Muscle of leg (tissue), 11 donors: ENCODE results near the gene TBC1D24. TPM values are rescaled to one million over a fixed set of nuclear protein-coding genes. Genes with fewer than 3 reads are reported as not detected.
A peak's percentile ranks its signal among the peaks of the same experiment; 100 is the strongest.
"Not testable (repeated sequence)": the region's sequence is repeated elsewhere in the genome, so short reads cannot be mapped to it uniquely, and the experiment has no call there.

Source experiments
- DNase-seq: peaks from one replicate; pipeline ENCODE4 v3.0.0; 2013
- H3K27ac ChIP-seq: one replicate; pipeline ENCODE4 v1.5.1; 2013; ENCODE audit warnings: mild to moderate bottlenecking, low read length, control low read depth
- H3K27me3 ChIP-seq: one replicate; pipeline ENCODE4 v1.6.1; 2013; ENCODE audit warnings: low read length; ENCODE audit not compliant: control insufficient read depth, insufficient read depth
- H3K36me3 ChIP-seq: one replicate; pipeline ENCODE4 v1.6.1; 2013; ENCODE audit warnings: low read length; ENCODE audit not compliant: control insufficient read depth, insufficient read depth
- H3K4me1 ChIP-seq: one replicate; pipeline ENCODE4 v1.6.1; 2013; ENCODE audit warnings: low read length; ENCODE audit not compliant: control insufficient read depth, insufficient read depth
- H3K4me3 ChIP-seq: one replicate; pipeline ENCODE4 v1.5.1; 2013; ENCODE audit warnings: low read length, control low read depth
- H3K9me3 ChIP-seq: replicated peaks from 2 replicates; pipeline ENCODE4 v1.6.1; 2013; ENCODE audit warnings: low read depth, low read length; ENCODE audit not compliant: control insufficient read depth
- WGBS: methylation state at CpG from one replicate; pipeline ENCODE4 v1.1.5; 2013; ENCODE audit warnings: missing lambda C conversion rate; ENCODE audit not compliant: insufficient coverage; 5-methylcytosine and 5-hydroxymethylcytosine counted together
- polyA plus RNA-seq, 8 donors: library from polyadenylated mRNA; unstranded; fragments of 120-200 nt; gene quantifications; one replicate each; pipeline versions ENCODE4 v1.2.1 to v1.2.3, GENCODE V29; 2013; ENCODE audit warnings: inconsistent platforms in 1 of 8, low replicate concordance in 1 of 8; ENCODE audit not compliant: insufficient read length in 8 of 8, insufficient read depth in 1 of 8
- total RNA-seq: library from RNA; stranded (reverse); fragments of 120-200 nt; gene quantifications from one replicate; pipeline ENCODE4 v1.2.4, GENCODE V29; 2013

The TBC1D24 gene
- total and polyA plus RNA-seq, 9 donors: 13.7 to 23.0 (median 19.1) TPM

DNA sequence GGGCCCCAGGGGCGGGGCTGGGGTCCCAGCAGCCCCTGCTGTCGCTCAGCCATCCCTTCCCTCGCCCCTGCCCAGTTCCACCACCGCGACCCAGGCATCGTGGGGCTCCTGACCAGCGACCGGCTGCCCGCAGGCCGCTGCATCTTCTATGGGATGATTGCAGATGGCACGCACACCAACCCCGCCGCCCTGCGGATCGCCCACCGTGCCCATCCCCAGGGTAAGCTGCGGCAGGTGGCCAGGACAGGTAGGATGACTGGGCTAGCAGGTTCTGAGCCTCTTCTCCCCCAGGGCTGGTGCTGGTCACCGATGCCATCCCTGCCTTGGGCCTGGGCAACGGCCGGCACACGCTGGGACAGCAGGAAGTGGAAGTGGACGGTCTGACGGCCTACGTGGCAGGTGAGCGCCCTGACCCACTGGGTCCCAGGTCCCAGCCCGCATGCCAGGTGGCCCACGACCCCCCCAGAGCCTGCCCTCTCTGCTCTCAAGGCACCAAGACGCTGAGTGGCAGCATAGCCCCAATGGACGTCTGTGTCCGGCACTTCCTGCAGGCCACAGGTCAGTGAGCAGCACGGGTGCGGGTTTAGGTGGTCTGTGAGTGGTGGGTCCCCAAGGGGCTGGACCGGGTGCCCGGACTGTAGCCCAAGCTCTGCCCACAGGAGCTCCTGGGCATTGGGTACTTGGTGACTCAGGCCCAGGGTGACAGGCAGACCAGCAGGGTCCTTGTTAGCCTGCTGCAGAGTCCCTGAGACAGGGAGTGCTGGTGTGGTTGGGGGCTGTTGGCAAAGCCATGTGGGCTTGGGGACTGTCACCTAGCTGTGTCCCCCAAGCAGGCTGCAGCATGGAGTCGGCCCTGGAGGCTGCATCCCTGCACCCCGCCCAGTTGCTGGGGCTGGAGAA, 53.5 kb downstream of the TBC1D24 start:
- no peaks in the 10 kb centered on the region for H3K9me3 ChIP-seq
- H3K36me3 ChIP-seq: peaks cover 57% of the 10 kb centered on the region
- H3K4me3 ChIP-seq: no peak overlapping the region
- no peaks in the 10 kb centered on the region for H3K27me3 ChIP-seq
- WGBS: 93% methylated on average over 36 of the region's 36 CpGs
- no peak for DNase-seq
- peaks cover 19% of the 10 kb centered on the region for H3K4me1 ChIP-seq
- H3K27ac ChIP-seq: no peak overlapping the region

DNA sequence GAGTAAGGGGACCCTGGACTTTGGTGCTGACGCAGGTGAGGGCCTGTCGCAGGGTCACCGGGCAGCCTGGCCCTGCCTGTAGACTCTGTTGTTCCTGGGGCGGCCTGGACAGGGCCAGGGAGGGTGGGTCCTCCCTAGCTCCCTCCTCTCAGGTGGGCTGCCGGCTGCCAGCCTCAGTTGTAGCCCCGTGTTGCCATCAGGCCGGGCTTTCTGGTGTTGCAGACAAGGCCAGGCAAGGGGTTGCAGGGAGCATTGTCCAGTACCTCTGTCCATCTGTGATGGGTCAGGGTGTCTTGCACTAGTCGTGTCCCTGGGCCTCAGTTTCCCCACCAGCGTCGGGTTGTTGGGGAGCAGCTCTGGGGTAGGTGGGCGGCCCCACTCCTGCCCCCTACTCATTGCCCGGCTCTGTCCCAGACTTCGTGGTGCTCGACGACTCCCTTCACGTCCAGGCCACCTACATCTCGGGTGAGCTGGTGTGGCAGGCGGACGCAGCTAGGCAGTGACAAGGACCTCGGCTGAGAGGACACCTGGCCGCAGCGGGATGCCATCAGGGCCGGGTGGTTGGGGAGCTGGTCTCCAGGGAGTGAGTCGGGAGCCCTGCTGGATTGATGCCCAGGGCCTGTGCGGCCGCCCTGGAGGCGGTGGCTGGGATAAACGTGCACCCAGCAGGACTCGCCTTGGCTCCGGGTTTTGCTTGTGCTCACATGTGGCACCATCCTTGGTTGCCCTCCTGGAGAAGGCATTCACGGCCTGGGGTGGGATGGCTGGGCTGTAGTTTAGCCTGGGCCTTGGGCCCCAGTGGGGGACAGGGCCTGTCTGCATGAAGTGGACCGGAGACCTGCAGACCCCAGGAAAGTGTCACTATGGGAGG, 54.4 kb downstream of the TBC1D24 start:
- WGBS: 83% methylated on average over 29 of the region's 32 CpGs
- H3K36me3 ChIP-seq: peaks cover 48% of the 10 kb centered on the region
- H3K4me3 ChIP-seq: no peak overlapping the region
- H3K27ac ChIP-seq: no peak overlapping the region
- H3K9me3 ChIP-seq: no peaks in the 10 kb centered on the region
- H3K4me1 ChIP-seq: peaks cover 19% of the 10 kb centered on the region
- DNase-seq: no peak
- no peaks in the 10 kb centered on the region for H3K27me3 ChIP-seq

DNA sequence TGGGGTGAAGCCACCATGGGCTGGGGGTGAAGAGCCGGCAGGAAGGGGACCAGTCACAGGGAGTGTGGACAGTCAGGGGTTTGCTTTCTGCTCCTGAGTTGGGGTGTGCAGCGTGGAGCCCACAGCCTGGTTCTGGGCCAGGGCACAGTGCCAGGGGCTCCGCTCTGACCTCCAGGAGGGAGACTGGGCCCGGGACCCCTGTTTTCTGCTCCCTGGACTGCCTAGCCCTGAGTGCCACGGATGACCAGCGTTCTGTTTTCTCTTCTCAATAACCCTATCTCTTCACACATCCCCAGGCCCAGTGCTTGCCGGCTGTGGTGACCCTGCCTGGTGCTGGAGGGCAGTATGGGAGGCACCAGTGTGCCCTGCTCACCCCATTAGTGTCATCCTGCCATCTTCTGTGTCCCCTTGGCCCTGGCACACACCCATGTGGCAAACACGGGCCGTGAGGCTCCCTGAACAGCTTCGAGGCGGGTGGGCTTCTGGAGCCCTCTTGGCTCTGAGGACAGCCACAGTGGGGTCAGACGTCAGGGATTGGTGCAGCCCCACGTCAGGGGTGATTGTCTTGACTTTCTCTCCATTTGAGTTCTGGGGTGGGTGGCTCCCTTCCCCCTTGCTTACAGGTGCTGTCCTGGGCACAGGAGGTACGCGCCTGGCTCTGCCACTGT, 55.2 kb downstream of the TBC1D24 start:
- no peak for DNase-seq
- H3K27ac ChIP-seq: no peak overlapping the region
- H3K27me3 ChIP-seq: no peaks in the 10 kb centered on the region
- peaks cover 19% of the 10 kb centered on the region for H3K4me1 ChIP-seq
- no peaks in the 10 kb centered on the region for H3K9me3 ChIP-seq
- no peak overlapping the region for H3K4me3 ChIP-seq
- peaks cover 40% of the 10 kb centered on the region for H3K36me3 ChIP-seq
- 83% methylated on average over 13 of the region's 15 CpGs for WGBS

DNA sequence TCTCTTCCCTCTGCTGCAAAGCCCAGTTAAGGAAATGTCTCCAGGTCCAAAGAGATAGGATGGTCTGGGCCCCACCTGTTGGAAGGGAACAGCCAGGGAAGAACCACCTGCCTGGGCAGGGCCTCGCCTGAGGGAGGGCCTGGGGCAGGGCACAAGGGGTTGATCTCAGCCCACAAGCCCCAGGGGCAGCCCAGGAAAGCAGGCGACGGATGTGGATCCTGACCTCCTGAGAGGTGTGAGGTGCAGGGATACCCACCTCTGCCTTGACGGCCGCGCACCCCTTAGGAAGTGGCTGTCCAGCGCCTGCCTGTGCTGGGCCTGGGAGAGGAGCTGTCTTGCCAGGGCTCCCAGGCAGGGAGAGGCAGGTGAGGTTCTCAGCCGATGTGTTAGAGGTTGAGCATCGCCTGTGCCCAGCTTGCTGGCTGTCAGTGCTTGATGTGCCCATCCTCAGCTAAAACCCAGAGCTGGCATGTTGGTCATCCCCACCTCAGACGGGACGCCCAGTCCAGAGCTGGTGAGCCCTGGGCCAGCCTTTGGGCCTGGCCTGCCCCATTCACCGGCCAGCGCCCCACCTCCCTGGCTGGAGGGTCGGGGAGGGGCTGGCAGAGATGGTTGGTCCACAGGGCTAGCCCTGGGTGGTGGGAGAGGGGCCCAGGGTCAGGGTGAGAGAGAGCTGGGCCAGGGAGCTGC, 55.8 kb downstream of the TBC1D24 start:
- no peaks in the 10 kb centered on the region for H3K9me3 ChIP-seq
- no peak overlapping the region for H3K4me3 ChIP-seq
- H3K36me3 ChIP-seq: peaks cover 39% of the 10 kb centered on the region
- DNase-seq: peak; percentile 28
- H3K27ac ChIP-seq: peak overlapping the region; percentile 90
- 84% methylated on average over 13 of the region's 14 CpGs for WGBS
- H3K27me3 ChIP-seq: no peaks in the 10 kb centered on the region
- peaks cover 22% of the 10 kb centered on the region for H3K4me1 ChIP-seq

DNA sequence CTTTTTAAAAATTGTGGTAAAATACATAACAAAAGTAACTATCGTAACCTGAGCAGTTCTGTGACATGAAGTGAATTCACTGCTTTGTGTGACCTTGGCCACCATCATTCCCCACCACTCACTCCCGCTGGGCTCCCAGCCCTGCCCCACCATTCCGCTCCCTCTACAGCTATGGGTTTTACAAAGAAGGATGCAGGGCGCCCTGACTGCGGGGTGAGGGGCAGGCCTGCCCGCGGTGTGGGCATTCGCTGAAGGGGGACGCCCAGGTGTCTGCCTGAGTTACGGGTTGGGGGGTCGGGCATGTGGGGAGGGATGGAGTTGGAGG, 56.4 kb downstream of the TBC1D24 start, which contains the start of gene CEMP1:
TSS of gene CEMP1 (minus strand) at position 38 of the 325 bp plus-strand sequence. CDS start 335 bp downstream, outside the sequence.
- H3K4me1 ChIP-seq: peaks cover 27% of the 10 kb centered on the region
- H3K27me3 ChIP-seq: no peaks in the 10 kb centered on the region
- peak within 1 kb of the TSS; percentile 71 for H3K4me3 ChIP-seq
- 1% methylated on average over 9 of the region's 11 CpGs for WGBS
- DNase-seq: no peak
- peak within 1 kb of the TSS; percentile 92 for H3K27ac ChIP-seq
- H3K36me3 ChIP-seq: peaks cover 34% of the 10 kb centered on the region
- H3K9me3 ChIP-seq: no peaks in the 10 kb centered on the region

DNA sequence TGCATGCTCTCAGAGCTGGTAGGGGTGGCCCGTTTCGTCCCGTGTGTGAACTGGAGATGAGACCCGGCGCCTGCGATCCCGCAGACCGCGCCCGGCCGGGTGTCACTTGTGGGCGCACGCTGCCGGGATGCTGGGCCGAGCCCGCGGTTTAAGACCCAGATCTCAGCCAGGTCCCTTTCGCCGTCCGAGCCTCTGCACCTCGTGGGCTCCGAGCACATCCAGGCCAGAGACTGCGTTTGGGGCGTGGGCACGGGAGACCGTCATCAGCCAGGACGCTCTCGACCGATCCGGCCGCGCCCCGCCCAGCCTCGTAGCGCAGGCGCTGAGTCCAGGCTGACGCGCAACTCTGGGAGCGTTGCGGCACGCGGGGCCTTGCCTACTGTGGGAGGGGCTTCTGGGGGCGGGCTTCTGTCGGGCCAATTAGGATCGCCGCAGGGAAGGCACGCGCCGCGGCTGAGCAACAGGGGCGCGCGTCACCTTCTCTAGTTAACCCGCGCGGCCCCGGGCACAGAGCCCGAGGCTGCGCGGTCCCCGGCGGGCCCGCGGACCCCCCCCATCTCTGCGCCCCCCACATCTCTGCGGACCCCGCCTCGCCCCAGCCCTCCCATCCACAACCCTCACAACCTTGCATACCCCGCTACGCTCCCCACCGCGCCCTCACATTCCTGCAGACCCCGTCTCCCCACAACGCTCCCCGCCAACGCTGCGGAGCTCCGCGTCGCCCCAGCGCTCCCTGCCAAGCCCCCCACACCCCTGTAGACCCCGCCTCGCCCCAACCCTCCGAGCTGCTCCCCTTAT, 57.0 kb downstream of the TBC1D24 start:
- Histone ChIP-seq H3K9me3 (no peaks in the 10 kb centered on the region), H3K27me3 (no peaks in the 10 kb centered on the region), H3K4me1 (peaks cover 29% of the 10 kb centered on the region), H3K27ac (peak overlapping the region; percentile 92), H3K4me3 (peak overlapping the region; percentile 71), H3K36me3 (peaks cover 31% of the 10 kb centered on the region)
- WGBS: under 1% methylated on average over 76 of the region's 84 CpGs
- peak; percentile 99 for DNase-seq

DNA sequence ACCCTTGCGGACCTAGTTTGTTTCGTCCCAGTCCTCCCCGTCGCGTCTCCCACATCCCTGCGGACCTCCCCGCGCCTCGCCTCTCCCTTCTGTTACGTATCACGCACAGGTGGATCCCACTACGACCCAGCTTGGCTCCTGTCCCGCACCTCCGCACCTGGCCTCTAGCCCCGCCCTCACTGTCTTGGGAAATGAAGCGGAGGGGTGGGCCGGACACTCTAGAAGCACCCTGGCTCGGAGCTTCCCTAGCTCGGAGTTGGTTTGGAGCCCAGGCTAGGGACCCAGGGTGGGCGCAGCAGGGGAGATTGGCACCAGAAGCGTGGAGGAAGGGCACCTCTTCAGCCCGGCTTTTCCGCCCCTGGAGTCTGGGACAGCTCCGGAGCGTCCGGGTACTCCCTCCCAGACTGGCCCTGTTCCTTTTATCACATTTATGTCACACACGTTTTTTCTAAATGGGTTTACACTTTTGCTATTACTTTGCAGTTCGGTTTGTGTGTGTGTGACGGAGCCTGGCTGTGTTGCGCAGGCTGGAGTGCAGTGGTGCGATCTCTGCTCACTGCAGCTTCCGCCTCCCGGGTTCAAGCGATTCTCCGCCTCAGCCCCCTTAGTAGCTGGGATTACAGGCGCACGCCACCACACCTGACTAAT, 57.7 kb downstream of the TBC1D24 start:
- H3K9me3 ChIP-seq: no peaks in the 10 kb centered on the region
- DNase-seq: peak; percentile 75
- WGBS: under 1% methylated on average over 30 of the region's 37 CpGs
- H3K36me3 ChIP-seq: peaks cover 24% of the 10 kb centered on the region
- no peaks in the 10 kb centered on the region for H3K27me3 ChIP-seq
- H3K4me3 ChIP-seq: peak overlapping the region; percentile 71
- H3K4me1 ChIP-seq: peaks cover 34% of the 10 kb centered on the region
- H3K27ac ChIP-seq: peak overlapping the region; percentile 92

DNA sequence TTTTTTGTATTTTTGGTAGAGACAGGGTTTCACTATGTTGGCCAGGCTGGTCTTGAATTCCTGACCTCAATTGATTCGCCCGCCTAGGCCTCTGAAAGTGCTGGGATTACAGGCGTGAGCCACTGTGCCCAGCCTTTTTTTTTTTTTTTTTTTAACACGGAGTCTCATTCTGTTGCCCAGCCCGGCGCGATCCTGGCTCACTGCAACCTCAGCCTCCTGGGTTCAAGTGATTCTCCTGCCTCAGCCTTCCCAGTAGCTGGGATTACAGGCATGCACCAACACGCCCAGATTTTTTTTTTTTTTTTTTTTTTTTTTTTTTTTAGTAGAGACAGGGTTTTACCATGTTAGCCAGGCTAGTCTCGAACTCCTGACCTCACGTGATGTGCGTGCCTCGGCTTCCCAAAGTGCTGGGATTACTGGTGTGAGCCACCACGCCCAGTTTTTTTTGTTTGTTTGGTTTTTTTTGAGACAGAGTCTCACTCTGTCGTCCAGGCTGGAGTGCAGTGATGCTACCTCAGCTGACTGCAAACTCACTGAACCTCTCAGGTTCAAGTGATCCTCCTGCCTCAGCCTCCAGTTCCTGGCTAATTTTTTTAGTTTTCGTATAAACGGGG, 58.3 kb downstream of the TBC1D24 start:
- DNase-seq: peak; percentile 13
- Histone ChIP-seq H3K4me3 (peak overlapping the region; percentile 71), H3K4me1 (peaks cover 34% of the 10 kb centered on the region), H3K36me3 (peaks cover 18% of the 10 kb centered on the region), H3K27ac (peak overlapping the region; percentile 92)
- H3K9me3 ChIP-seq, H3K27me3 ChIP-seq: not testable (repeated sequence)
- WGBS: 59% methylated on average over 7 of the region's 16 CpGs
